GM15510 (cell line): ENCODE results near the gene VPS13D.
A peak's percentile ranks its signal among the peaks of the same experiment; 100 is the strongest.

Experiments
- POLR2A ChIP-seq: IDR thresholded peaks from 3 replicates; pipeline ENCODE4 v1.6.1; 2011; ENCODE audit warnings: borderline replicate concordance; ENCODE audit not compliant: insufficient read length; ENCODE audit errors: extremely low read depth

Gene VPS13D

DNA sequence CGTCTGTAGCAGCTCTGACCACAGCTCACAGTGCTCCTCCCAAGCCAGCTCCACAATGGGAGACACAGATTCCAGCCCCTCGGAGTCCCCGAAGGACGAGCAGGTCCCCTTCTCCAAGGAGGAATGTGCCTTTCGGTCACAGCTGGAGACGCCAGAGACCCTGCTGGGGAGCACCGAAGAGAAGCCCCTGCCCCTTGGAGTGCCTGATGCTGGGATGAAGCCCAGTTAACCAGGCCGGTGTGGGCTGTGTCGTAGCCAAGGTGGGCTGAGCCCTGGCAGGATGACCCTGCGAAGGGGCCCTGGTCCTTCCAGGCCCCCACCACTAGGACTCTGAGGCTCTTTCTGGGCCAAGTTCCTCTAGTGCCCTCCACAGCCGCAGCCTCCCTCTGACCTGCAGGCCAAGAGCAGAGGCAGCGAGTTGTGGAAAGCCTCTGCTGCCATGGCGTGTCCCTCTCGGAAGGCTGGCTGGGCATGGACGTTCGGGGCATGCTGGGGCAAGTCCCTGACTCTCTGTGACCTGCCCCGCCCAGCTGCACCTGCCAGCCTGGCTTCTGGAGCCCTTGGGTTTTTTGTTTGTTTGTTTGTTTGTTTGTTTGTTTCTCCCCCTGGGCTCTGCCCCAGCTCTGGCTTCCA, 22.9 kb upstream of the VPS13D start:
- no peak for TF ChIP-seq POLR2A

DNA sequence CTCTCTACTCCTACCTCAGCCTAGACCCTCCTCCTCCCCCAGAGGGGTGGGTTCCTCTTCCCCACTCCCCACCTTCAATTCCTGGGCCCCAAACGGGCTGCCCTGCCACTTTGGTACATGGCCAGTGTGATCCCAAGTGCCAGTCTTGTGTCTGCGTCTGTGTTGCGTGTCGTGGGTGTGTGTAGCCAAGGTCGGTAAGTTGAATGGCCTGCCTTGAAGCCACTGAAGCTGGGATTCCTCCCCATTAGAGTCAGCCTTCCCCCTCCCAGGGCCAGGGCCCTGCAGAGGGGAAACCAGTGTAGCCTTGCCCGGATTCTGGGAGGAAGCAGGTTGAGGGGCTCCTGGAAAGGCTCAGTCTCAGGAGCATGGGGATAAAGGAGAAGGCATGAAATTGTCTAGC, 21.6 kb upstream of the VPS13D start:
- no peak for TF ChIP-seq POLR2A

DNA sequence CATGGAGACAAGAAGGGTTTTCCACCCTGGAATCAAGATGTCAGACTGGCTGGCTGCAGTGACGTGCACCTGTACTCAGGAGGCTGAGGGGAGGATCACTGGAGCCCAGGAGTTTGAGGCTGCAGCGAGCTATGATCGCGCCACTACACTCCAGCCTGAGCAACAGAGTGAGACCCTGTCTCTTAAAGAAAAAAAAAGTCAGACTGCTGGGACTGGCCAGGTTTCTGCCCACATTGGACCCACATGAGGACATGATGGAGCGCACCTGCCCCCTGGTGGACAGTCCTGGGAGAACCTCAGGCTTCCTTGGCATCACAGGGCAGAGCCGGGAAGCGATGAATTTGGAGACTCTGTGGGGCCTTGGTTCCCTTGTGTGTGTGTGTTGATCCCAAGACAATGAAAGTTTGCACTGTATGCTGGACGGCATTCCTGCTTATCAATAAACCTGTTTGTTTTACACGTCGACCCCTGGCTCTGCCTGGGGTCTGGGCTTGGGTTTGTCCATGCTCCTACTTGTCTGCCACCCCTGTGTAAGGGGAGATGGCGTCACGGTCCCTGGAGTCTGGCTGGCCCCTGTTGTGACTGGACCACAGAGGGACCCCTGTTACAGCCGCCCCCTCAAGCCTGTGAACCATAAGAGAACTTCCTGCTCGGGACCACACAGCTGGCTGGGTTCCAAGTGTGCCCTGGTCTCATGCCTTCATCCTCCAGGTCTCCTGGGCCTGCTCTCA, 20.9 kb upstream of the VPS13D start:
- peak; percentile 29 for TF ChIP-seq POLR2A

DNA sequence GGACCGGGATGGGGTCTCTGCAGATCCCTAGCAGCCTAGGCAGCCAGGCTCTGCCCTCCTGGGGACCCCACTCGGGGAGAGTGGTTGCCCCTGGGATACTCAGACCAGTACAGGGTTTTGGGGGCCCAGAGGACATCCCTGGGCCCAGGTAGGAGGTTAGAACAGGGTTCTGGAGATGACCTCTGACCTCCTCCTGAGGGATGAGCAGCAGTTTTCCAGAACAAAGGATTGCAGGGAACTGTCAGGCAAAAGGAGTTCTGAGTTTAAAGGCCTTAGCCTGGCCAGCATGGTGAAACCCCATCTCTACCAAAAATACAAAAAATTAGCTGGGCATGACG, 20.4 kb upstream of the VPS13D start:
- TF ChIP-seq POLR2A: no peak

DNA sequence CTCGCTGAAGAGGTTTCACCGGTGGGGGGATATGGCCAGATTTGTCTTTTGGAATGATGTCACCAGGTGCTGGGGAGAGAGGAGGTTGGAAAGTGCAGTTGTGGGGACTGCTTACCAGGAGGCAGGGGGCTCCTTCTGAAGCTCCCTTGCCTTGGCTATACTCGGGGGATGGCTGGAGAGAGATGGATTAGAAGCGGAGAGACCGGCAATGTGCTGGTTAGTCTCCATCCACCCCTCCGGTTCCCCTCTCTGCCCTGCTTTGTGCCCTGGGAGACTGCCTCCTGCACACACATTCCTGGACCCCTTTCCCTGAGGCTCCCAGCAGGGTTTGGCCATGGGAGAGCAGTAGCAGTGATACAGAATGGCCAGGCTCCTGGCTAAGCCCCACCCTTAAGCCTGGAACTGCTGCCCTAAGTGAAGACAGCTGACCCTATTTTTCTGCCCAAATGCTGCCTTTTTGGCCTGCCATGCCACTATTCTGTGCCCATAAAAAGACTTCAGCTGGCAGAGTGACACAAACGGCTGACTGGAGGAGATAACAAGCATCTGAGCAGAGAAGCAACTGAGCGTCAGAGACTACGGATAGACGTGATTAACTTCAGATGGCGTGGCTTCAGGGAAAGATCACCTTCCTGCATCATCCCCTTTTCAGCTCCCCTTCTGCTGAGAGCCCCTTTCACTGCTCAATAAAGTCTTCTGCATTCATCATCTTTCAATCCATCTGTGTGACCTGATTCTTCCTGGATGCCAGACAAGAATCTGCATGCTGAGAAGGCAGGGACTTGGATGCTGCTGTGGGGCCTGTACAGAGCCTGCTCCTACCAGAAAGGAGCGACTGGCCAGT, 14.5 kb upstream of the VPS13D start:
- no peak for TF ChIP-seq POLR2A

DNA sequence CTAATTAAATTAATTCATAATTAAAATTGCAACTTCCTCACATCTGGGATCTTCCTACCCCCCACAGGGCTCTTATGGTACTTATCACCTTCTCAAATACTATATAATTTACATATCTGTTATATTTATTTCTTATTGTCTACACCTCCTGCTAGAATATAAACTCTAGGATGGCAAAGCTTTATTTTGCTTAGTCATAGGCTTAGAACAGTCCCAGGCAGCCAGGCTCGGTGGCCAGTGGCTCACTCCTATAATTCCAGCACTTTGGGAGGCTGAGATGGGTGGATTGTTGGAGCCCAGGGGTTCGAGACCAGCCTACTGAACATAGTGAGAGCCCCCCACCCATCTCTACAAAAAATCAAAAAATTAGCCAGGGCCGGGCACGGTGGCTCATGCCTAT, 10.0 kb upstream of the VPS13D start:
- no peak for TF ChIP-seq POLR2A

DNA sequence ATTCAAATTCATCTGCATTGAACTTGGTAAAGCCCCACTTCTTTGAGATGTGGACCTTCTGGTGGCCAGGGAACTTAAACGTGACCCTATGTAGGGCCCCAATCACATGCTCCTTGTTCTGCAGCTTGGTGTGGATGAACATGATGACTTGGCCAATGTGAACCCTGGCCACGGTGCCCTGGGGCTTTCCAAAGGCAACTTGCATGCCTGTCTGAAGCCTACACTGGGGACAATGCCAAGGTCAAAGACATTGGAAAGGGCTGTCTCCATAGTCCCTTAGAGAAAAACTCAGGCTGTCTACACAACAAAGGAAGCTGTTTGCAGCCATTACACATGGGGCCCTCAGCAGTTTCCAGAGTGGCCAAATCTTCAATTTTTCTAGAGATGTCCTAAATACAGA, 8.9 kb upstream of the VPS13D start:
- TF ChIP-seq POLR2A: no peak

DNA sequence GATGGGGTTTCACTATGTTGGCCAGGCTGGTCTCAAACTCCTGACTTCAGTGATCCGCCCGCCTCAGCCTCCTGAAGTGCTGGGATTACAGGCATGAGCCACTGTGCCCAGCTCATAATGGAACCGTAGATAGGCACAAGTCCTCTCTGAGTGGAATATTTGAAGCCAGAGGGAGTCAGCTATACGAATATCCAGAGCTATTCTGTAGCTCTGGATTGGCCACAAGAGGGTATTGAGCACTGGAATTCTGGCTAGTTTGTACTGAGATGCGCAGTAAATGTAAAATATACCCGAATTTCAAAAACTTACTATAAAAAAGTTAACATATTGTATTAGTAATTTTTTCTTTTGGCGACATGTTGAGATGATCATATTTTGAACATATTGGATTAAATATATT, 851 bp upstream of the VPS13D start:
- no peak for TF ChIP-seq POLR2A

DNA sequence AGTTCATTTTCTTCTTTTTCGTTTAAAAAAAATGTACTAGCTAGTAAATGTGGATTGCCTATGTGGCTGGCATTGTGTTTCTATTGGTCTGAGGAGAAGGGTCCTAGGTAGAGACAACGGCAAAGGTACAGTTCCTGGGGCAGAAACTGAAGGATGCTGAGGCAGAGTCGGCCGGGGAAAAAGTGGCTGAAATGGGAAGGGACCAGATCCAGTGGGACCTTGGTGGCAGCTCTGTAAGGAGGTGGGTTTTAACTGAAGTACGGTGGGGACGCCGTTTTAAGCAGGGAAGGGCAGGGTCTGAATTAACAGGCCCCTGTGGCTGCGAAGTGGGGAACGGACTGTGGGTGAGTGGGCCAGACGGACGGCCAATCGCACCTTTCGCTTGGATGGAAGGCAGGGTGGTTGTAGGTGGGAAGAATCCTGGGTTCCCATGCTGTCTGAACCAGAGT, 420 bp upstream of the VPS13D start:
- no peak for TF ChIP-seq POLR2A

DNA sequence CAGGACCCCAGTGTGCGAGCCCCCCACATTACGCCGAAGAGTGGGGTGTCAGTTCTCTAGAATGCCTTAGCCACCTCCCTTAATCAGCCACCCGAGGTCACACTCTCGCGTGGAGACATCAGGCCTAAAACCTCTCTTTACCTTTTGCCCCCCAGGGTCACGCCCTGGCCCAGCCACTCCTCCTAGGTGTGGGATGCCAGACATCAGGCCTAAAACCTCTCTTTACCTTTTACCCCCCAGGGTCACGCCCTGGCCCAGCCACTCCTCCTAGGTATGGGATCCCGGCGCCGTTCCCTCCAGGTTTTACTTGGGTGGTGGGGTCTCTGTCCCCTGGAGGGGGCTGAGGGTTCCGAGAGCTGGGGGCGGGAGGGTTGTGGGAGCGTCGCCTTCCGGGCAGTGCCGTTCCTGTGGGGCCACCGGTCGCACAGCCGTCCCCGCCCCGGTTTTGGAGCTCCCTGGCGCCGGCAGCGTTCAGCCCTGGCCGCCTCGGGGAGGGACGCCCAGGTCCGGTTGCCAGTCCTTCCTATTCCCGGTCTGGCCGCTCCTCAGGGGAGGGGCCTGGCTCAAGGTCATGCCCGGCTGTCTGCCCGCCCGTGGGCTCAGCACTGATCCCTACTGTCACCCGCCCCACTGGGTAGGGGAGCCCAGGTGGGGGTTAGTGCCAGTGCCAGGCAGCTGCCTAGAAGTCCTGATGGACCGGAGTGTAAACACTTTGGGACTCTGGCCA, 882 bp downstream of the VPS13D start:
- TF ChIP-seq POLR2A: no peak

DNA sequence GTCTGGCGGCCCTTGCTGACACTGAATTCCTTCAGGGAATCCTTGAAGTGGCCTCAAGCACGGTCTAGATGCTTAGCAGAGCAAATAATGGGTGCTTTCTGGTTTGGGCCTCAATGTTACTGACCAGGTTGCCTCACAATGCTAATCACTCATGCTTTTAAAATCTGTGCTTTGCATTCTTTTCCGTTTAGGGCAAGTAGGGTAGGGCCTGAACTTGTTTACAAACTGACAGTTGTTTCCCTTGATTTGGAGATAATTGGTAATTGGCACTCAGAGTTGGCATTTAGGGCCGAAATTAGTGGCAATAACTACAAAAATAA, 1.4 kb downstream of the VPS13D start:
- TF ChIP-seq POLR2A: no peak

DNA sequence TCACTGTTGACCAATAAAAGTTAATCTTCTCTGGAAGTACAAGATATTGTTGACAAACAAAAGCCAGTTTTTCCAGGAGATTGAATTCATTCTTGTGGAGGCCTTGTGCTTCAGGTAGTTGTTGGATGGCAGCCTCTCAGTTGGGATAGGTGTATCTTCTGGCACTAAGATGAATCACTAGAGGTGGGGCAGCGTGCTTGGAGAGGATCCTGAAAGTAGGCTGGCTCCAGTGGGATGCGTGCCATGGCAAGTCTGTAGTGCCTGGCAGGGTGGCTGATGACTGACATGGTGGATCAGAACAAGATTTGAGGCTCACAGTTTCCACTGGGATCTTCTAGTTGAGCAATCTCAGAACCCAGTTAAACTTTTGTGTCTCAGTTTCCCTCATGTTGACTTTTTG, 2.4 kb downstream of the VPS13D start:
- no peak for TF ChIP-seq POLR2A

DNA sequence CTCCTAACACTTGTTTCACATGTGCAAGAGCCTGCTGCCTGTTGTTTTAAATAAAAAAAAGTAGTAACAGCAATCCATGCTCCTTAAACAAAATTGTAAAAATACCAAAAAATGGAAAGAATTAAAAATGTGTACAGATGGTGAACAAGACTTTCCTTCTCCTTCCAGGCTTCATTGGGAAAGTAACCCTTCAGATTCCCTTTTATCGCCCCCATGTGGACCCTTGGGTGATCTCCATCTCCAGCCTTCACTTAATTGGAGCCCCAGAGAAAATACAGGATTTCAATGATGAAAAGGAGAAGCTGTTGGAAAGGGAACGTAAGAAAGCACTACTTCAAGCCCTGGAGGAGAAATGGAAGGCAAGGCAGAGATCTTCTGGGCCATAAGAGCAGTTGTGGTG, 14.2 kb downstream of the VPS13D start:
- no peak for TF ChIP-seq POLR2A

DNA sequence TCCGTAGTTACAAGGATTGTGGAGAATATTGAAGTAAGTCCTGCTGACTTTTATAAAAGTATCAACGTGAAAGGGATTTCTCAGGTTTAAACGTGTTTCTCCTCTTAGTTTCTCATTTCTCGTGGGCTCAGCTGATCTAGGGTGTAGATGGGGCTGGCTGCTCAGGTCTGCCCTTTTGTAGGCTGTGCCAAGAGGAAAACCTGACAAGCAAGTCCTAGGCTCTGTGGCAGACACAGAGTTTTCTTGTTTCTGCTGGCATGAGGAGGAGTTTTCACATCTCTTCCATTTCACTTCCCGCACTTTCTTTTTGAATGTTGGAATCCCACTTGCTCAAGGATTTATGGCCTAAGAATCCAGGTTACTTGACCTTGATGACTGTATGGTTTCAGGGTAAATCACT, 14.8 kb downstream of the VPS13D start:
- TF ChIP-seq POLR2A: no peak

DNA sequence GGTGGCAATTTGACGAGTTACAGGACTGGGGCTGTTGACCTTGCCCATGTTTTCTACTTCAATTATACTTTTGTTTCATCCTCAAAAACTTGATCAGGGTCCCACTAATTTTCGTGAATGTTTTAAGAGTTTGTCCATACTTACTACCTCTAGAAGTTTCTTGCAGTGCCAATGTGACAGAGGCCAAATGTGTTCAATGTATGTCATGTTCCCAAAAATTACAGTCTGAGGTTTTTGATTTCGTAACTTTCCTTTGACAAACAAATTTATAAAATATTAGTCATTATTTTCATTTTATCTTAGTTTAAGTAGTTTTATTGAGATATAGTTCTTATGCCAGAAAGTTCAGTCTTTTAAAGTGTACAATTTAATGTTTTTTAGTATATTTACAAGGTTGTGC, 15.3 kb downstream of the VPS13D start:
- no peak for TF ChIP-seq POLR2A
